SIG-M5 treated with dmso at 0.1 percent for 504 hours (cell line): ENCODE results near the gene SSBP3.
"Not testable (repeated sequence)": the region's sequence is repeated elsewhere in the genome, so short reads cannot be mapped to it uniquely, and the experiment has no call there.

Experiments
- DNase-seq: peaks from one replicate; lab custom pipeline; 2025; ENCODE audit not compliant: unreplicated experiment; lab: John Stamatoyannopoulos, UW

The SSBP3 gene

DNA sequence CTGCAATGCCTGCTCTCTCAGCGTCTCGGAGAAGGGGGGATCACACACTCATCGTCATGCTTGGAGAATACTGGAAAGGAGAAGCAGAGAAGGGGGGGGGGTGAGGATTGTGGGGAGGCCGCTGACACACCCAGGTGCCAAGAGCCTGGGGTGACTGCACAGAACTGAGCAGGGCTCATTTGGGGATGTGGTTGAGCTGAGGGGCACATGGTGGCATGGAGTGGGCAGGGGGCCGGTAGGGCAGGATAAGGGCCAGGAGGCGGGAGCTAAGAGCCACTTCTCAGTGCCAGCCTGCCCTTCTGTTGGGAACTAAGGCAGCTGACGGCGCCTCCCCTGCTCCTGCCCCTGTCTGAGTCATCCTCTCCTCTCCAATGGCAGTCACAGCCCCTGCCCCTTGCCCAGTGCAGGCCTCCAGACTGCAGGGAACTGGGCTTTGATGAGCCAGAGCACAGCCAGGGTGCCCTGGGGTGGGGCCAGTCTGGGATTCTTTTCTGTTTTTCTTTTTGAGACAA lies 179.0 kb downstream of the SSBP3 start:
- peak; percentile 45 for DNase-seq

DNA sequence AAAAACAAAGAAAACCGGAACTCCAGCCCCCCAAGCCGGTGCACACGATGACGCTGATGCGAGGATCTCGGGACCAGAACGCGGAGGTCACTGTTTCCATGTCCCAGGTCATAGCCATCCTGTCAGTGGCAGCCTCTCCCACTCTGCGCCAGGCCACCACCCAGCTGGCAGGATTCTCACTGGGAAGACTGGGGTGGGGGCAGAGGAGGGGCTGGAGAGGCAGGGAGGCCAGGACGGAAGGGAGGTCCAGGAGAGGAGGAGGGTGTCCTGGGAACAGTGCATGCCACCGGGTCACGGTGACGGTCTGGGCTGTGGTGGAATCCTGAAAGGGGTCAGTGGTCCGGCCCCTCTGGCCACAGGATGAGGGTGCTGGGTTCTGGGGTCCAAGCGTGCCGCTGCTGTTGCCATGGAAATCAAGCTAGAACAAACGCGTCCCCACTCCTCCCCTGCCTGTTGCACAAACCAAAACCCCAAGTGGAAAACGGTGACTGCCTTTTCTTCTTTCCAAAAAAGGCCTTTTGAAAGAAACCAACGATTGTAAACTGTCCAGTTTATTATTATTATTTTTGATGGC lies 180.1 kb downstream of the SSBP3 start:
- no peak for DNase-seq

DNA sequence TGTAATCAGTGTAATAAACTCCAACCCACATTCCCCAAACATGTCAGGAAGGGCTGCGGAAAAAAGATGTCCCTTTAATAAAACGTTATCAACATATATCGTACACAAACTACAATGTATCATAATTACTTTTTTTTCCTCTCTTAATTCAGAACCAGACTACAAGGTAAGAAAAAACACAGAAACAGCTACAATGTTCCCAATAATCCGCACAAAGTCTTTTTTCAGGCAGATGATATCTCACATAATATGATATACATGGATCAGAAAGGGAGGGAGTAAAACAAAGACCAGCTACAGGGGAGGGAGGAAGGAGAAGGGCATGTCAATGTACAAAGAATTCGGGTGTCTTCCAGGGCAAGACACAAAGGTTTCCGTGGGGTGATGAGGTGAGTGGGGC lies 180.8 kb downstream of the SSBP3 start:
- DNase-seq, result no peak

DNA sequence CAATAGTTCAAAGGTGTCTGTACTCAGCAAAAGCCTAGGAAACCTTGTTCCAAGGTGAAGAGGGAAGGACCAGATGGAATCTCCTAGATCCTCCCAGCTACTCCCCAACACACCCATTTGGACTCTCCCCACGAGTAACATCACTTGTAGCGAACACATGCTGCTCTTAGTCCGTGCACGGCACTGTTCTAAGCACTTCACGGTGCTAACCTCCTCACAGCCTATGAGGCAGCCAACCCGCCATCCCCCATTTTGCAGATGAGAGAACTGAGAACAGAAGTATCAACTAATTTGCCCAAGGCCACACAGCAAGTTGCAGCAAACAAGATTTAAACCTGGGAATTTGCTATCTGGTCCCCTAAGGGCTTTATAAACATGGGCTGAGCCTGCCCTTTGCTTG lies 182.0 kb downstream of the SSBP3 start:
- no peak for DNase-seq

DNA sequence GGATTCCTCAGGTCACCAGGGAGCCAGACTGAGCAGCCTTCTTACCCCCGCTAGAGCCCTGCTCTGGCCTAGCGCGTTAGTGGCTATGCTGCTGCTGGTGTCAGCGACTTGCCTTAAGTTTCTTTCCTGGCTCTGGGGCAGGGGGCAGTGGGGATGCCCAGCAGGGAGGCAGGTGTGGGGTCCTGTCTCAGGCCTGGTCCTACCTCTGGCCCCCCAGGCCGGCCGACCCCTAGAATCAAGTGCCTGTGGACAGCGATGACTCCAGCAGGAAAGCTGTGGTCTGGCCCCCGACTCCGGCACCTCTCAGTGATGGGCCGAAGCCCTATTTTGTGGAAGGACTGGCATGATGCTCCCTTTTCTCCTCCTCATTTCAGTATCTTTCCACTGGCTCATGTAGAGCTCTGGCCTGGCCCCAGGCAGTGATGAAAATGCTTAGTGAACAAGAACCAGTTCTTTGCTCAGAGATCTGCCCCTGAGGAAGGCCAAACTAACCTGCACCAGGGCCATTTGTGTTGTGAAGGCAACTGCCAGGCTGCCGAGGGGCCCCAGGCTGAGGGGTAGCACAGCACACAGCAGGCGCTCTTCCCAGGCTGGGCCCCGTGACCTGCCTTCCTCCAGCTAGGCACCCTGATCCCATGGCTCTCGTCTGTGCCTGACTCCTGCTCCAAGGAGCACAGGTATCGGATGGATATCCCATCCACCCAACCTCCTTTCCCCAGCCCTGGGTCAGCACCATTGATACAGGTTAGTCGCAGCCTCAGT lies 182.6 kb downstream of the SSBP3 start:
- no peak for DNase-seq

DNA sequence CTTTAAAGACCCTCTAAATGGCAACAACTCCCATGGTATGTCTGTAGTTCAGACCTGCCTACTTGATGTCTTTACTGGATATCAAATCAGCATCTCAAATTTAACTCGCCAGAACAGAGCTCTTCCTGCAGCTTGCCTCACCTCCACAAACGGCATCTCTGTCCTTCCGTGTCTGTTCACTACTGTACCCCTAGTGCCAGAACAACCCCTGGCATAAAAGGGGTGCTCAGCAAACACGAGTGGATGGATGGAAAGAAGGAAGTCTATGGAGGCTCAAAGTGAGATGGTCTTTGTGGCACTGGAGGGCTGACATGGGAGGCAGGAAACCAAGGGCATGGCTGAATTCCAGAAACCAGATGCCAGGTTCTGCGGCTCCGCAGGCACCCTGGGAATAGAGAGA lies 183.5 kb downstream of the SSBP3 start:
- DNase-seq, result no peak

DNA sequence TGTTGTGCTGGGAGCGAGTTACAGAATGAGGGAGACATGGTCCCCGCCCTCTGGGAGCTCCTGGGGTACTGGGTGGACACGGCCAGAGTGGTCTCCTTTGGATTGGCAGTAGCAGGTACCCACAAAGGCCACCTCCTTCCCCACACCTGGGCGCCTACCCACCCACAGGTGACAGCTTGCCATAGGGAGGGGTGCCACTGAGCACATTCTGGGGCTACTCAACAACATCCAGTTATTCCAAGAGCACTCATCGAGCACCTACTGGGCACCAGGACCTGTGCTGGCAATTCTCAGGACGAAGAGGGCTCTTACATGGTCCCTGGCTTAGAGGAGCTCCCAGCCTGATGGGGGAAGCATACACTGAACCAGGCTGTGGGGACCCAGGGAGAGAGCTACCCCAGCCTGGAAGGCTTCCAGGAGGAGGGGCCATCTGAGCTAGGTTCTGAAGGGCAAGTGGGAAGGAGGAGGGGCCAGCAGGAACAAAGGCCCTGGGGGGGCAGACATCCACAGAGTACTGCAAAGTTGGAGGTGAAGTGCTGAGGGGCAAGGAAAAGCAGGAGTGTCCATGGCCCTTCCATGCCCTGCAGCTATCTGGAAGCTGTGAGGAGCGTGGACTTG lies 184.2 kb downstream of the SSBP3 start:
- DNase-seq, result no peak

DNA sequence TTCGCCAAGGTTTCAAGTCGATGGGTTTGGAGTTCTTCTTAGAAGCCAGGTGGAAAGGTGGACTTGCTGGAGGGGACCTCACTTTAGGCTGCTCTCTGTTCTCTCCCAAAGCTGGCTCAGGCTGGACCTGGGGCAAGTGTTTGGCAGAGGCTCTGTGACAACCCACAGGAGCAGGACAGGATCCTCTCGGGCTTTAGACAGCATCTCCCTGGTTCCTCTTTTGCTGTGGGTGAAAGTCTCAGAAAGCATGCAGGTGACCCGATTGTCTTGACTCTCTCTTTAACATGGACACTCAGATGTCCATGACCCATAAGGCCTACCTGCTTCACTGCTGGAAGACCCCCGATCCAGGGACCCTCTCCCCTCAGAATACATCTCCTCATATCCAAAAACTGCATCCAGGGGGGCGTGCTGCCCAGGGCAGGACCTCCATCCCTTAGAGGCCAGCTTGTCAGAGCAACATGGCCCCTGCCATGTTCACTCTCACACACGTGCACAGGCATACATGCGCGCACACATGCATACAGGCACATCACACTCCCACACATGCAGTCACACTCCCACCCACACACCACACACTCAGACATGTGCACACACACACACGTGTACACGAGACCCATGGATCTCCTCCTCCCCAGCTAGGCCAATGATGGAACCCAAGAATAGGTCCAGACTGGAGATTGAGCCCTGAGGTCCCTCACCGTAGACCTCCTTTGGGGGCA lies 184.9 kb downstream of the SSBP3 start:
- DNase-seq, result no peak

DNA sequence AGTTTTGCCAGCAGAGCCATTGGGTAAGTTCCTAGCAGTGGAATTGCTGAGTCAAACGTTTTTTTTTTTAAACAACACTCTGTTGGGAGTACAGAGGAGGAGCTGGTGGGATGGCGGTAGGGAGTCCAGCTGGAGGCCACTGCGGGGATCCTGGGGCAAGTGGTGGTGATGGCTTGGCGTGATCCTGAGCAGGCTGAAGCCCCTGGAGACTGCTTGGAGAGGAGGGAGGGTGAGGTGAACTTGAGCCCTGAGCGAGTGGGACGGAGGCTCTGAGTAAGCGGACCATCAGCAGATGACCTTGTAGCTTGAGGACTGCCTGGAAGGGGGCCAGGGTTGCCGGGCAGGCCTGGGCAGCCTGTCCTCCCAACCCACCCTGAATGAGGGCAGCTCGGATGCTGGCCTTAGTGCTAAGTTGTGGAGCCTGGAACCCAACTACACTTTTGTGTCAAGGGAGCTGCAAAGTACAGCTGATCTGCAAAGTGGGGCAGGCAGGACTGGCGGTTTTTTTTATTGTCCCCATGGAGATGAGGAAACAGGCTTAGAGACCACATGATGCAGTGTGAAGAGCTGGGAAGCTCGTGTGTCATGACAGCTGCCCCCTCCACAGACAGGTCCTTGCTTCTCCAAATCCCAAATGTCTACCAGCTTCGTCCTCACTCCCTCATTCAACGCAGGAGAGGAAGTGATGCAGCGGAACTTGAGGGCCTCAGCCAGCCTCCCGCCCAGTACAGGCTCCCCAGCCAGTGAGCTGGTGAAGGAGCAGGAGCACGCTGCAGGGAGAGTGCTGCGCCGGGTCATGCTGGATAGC lies 186.0 kb downstream of the SSBP3 start:
- peak; percentile 58 for DNase-seq

DNA sequence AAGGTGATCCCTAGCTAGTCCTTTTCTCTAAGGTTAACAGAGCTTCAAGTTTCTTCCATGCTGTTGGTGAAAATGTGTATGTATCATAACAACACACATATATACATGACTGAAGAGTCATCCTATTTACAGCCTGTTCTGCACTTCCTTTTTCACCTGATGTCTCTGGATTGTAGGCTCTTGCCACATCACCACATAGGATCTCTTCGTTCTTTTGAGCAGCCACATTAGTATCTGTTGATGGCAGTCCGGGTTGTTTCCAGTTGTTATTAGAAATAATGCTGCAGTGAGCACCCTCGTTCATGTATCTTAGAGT lies 186.5 kb downstream of the SSBP3 start:
- peak; percentile 25 for DNase-seq

DNA sequence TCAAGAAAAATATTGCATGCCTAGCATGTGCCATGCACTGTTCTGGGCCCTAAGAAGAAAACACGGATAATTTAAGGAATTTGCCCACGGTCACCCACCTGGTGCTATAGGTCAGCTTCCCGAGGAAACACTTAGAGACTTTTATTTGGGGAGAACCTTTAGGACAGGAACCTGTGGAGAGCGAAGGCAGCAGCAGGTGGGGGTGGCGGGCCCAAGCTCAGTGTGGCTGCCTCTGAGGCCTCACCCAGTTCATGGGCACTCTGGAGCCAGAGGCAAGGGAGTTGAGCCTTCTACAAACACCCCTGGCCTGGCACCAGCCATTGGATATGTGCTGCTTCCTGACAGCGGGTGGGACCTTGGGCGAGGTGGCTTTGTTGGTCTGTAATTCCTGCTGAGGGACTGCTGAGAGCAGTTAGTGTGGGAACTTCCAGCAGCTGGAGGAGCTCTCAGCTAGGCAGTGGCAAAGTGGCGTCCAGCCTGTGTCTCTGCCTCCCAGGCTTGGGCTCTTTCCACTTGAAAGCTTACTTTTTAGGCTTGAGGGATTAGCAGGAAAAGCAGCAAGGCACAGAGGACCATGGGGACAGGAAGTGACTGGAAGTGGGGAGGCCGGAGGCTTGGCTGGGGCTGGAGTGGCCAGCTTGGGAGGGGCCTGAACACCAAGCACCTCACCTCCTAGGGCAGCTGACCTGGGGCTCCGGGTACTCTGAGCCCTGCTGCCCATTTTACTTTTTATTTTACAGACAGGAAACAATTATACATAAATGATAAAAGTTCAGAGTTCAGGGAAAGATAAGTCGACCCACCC lies 187.1 kb downstream of the SSBP3 start:
- DNase-seq, result no peak

DNA sequence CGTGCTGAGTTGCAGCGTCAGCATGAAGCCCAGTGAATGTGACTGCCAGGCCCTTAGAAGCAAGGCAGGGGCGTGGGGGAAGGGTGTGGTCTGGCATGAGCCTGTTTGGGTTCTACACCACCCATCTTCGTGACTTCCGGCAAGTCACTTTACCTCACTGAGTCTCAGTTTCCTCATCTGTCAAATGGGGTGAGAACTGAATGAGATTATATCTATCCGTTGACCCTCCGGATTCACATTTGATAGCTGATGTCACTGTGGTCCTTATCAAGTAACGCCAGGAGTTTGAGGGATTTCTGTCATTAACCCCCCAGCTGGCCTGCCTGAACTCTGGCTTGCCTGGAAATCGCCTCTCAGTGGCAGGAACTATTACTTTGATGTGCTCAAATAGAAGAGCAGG lies 190.7 kb downstream of the SSBP3 start:
- DNase-seq, result no peak

DNA sequence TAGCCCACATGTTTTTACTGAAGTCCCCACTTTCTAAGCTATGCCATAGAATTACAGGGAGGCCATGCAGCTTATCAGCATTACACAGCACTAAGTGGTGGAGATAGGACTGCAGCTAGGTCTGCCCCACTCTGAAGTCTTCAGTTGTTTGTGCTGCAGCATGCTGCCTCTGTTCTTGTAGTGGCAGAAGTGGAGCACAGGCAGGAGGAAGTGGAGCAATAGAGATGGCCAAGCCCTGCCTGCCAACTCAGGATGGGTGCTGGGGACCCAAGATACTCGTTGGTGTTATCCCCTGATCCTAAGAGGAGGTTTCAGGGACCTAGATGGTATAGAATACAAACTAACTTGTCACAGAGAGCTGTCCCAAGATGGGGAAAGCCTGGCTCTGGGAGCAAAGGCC lies 193.3 kb downstream of the SSBP3 start:
- DNase-seq, result no peak

DNA sequence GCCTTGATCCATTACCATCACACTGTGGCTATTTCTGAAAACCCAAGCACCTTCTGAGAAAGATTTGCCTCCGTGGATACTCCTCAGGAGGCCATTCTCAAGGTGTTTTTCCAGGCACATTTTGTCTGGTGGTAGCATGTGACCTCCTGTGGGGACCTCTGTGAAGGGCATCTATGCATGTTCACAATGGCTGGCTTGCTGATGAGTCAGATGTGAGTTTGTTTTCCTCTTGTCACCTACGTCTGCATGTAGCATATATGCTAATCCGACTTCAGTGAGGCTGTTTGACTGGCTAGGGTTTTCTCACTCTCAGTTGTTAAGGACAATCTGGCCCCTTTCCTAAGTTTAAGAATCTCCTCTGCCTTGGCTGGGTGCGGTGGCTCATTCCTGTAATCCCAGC lies 198.3 kb downstream of the SSBP3 start:
- DNase-seq, result not testable (repeated sequence)

DNA sequence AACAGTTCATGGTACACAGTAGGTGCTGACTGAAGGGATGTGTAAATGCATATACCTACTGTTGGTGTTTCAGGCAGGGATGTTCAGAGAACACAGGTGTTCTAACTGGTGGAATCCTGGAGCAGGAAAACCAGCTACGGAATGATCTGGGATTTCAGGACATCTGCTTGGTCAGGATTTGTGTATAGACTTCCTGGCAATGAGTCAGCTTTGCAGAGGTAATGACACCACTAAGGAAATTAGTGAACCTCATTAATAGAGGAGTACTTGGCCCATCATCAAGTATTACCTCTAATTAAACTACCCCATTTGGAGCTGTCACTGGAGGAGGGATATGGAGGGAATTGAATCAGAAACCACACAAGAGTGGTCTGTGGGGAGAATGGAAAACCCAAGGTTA lies 198.9 kb downstream of the SSBP3 start:
- no peak for DNase-seq

DNA sequence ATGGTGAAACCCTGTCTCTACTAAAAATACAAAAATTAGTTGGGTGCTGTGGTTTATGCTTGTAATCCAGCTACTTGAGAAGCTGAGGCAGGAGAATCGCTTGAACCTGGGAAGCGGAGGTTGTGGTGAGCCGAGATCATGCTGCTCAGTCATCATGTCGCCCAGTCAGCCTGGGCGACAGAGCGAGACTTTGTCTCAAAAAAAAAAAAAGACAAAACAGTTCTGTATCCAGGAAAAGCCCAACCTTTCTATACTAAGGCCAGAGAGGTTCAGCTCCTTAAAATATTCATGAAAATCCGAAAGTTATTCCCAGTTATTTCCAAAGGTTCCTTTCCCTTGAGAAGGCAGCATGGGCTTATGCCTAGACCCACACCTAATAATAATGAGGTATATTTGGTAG lies 202.0 kb downstream of the SSBP3 start:
- DNase-seq, result no peak

DNA sequence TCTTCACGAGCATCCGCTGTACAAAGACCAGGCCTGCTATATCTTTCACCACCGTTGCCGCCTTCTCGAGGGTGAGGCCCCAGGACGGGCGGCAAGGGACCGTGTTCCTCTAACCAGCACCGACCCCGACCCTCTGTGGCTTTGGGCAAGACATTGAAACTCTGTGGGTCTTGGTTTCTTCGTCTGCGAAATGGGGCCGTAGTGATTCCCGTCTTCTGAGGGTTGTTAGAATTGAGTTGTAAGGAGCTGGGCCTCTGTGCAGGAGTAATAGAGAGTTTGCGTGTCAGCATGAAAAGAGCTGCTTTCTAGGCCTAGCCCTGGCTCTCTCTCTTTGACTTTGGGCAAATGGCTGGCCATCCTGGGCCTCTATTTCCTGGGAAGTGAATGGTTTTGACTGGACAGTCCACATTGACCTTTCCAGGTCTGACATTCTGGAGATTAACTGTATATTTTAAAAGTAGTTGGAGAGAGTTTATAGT lies 205.6 kb downstream of the SSBP3 start:
- no peak for DNase-seq

DNA sequence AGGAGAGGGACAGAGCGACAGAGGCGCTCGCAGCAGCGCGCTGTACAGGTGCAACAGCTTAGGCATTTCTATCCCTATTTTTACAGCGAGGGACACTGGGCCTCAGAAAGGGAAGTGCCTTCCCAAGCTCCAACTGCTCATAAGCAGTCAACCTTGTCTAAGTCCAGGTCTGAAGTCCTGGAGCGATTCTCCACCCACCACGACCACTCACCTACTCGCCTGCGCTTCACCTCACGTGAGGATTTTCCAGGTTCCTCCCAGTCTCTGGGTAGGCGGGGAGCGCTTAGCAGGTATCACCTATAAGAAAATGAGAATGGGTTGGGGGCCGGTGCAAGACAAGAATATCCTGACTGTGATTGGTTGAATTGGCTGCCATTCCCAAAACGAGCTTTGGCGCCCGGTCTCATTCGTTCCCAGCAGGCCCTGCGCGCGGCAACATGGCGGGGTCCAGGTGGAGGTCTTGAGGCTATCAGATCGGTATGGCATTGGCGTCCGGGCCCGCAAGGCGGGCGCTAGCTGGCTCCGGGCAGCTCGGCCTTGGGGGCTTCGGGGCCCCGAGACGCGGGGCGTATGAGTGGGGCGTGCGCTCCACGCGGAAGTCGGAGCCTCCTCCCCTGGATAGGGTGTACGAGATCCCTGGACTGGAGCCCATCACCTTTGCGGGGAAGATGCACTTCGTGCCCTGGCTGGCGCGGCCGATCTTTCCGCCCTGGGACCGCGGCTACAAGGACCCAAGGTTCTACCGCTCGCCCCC lies 206.3 kb downstream of the SSBP3 start, which contains the start of the genes CYB5RL and MRPL37:
Gene CYB5RL (minus strand): TSS at position 266 of the 754 bp plus-strand sequence. CDS start 4,414 bp downstream, outside the sequence.
Gene MRPL37 (plus strand): TSS at position 403 of the 754 bp plus-strand sequence. CDS start 77 bp downstream, at position 480.
- peak; percentile 96 for DNase-seq

DNA sequence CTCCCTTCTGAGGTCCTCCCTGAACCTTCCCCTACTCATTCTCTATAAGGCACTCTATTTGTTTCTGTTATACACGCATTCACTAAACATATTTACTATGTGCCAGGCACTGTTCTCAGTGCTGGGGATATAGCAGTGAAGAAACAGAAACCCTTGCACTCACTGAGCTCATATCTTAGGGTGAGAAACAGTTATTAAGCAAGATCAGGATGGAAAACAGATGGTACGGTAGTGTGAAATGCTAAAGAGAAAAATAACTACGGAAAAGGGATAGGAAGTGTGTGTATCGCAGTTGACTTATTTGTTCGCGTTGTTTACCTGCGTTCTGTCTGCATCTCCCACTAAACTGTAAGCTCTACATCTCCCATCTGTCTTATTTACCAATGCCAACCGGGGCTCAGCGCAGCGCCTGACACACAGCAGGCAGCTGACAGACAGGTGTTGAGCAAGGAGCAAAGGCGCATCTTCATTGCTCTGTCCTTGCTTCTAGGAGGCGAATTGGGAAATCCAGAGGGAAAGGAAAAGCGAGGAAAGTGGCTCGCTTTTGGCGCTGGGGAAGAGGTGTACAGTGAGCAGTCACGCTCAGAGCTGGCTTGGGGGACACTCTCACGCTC lies 206.9 kb downstream of the SSBP3 start:
- DNase-seq, result peak; percentile 3
